ENCODE data around the gene GPATCH3. TPM values are rescaled to one million over a fixed set of nuclear protein-coding genes. Genes with fewer than 3 reads are reported as not detected.
"Not testable (repeated sequence)": the region's sequence is repeated elsewhere in the genome, so short reads cannot be mapped to it uniquely, and the experiment has no call there.

GPATCH3 gene
- total and polyA plus RNA-seq, 2 of the 4 experiments (the other 2 are of a cell fraction) = 5.2 to 8.0 TPM

- TF ChIP-seq MAZ (IDR thresholded peaks at IDR 0.05; ENCODE audit: borderline replicate concordance, low read depth, low read length) = no peak
- TF ChIP-seq FOS (IDR thresholded peaks at IDR 0.05; ENCODE audit: low read depth, low read length) = no peak
- no peak for TF ChIP-seq RFX5 (IDR thresholded peaks at IDR 0.05; ENCODE audit: low read depth, low read length)
- no peak for TF ChIP-seq CEBPB (IDR thresholded peaks at IDR 0.05; ENCODE audit: low read depth, low read length)
Measured at GRCh38 chr1:26949266-26949925, 49.1 kb upstream of the GPATCH3 start (continued).

DNA sequence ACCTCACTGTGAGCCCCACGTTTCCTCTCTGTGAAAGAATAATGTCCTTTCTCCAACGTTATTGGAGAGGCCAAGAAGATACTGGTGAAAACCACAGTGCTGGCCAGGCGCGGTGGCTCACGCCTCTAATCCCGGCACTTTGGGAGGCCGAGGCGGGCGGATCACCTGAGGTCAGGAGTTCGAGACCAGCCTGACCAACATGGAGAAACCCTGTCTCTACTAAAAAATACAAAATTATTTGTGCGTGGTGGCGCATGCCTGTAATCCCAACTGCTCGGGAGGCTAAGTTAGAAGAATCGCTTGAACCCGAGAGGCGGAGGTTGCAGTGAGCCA lies 48.4 kb upstream of the GPATCH3 start:
- H4K8ac ChIP-seq (ENCODE audit: low read depth in 2 of 2, low read length in 2 of 2); H3K27me3 ChIP-seq (ENCODE audit: control insufficient read depth, insufficient read depth, low read length); H2AK9ac ChIP-seq (replicated peaks; ENCODE audit: low read depth, low read length, poor library complexity); H3K9me3 ChIP-seq (ENCODE audit: control insufficient read depth, insufficient read depth, low read length); ATAC-seq (ENCODE audit: low read depth); H2BK20ac ChIP-seq (ENCODE audit: low read depth, low read length); H3K27ac ChIP-seq (ENCODE audit: insufficient read depth, low read length); H4K5ac ChIP-seq (ENCODE audit: low read depth, low read length); H3K4me1 ChIP-seq (ENCODE audit: control insufficient read depth, insufficient read depth, low read length); H2BK120ac ChIP-seq (ENCODE audit: low read depth, low read length); H2AK5ac ChIP-seq (ENCODE audit: low read depth, low read length); DNase-seq; BruUV-seq (replicated peaks); H3K18ac ChIP-seq (ENCODE audit: low read depth, low read length); in situ Hi-C loops (cut with MboI; ENCODE audit: low sequenced_read_pairs); CTCF ChIA-PET; H2BK5ac ChIP-seq (ENCODE audit: low read depth, low read length, poor library complexity, severe bottlenecking); POLR2A ChIA-PET (ENCODE audit: unreplicated experiment); H3K14ac ChIP-seq (replicated peaks; ENCODE audit: low read depth, low read length); intact Hi-C loops (cut with micrococcal nuclease); H3K56ac ChIP-seq (ENCODE audit: extremely low read depth, insufficient read depth, low read length); H4K91ac ChIP-seq (ENCODE audit: insufficient read depth, low read depth, low read length); H3K4ac ChIP-seq (ENCODE audit: low read depth, low read length); H3K4me2 ChIP-seq (ENCODE audit: low read depth, low read length); dilution Hi-C loops (cut with HindIII; ENCODE audit: low sequenced_read_pairs, unreplicated experiment); H4K20me1 ChIP-seq (ENCODE audit: insufficient read depth, low read length); H3K23ac ChIP-seq (ENCODE audit: low read depth, low read length); H3K9me1 ChIP-seq (ENCODE audit: insufficient read depth, low read length); H3K9ac ChIP-seq (ENCODE audit: low read depth, low read length); H2AFZ ChIP-seq (replicated peaks; ENCODE audit: low read length, poor library complexity); H3K79me1 ChIP-seq (ENCODE audit: low read depth in 1 of 2, low read length in 2 of 2); H2BK15ac ChIP-seq (ENCODE audit: low read depth, low read length); H3K4me3 ChIP-seq (ENCODE audit: insufficient read depth, low read depth, low read length): not testable (repeated sequence)
- no CpG with 5 or more reads among the region's 16 CpGs for WGBS, 2 experiments (ENCODE audit: extremely low coverage in 2 of 2, insufficient read length in 1 of 2)
- peaks cover 26% of the 10 kb centered on the region for H3K36me3 ChIP-seq (ENCODE audit: control insufficient read depth, insufficient read depth, low read length)

Data from IMR-90 (cell line).